SK-N-SH (cell line): Measurements from ENCODE around the gene ZBTB4.

ENCODE experiments used
- EZH2phosphoT487 ChIP-seq: fragments of 200-600 bp; sonication (generic); IDR thresholded peaks from 2 replicates; pipeline ENCODE4 v1.6.1; 2017; ENCODE audit warnings: low read depth, mixed run types, mild to moderate bottlenecking, antibody characterized with exemption, moderate library complexity, borderline replicate concordance
- RAD21 ChIP-seq: IDR thresholded peaks from 2 replicates; pipeline ENCODE4 v1.6.1; 2012; ENCODE audit warnings: mild to moderate bottlenecking, low read length
- RCOR1 ChIP-seq: fragments of 150-350 bp; IDR thresholded peaks from 2 replicates; pipeline ENCODE4 v1.6.1; 2017; ENCODE audit warnings: antibody characterized with exemption, low read length
- TCF12 ChIP-seq: IDR thresholded peaks from 2 replicates; pipeline ENCODE4 v1.4.0; 2012
- TF ChIP-seq, protein P1 (sequence below): fragments of 200-600 bp; sonication (generic); IDR thresholded peaks from 2 replicates; pipeline ENCODE4 v1.6.1; 2017; ENCODE audit warnings: antibody characterized with exemption, mild to moderate bottlenecking, moderate library complexity
- TF ChIP-seq, protein P2 (sequence below): IDR thresholded peaks from 2 replicates; pipeline ENCODE4; 2012
- TF ChIP-seq, protein P3 (sequence below): IDR thresholded peaks from 2 replicates; pipeline ENCODE4 v1.4.0; 2012; ENCODE audit warnings: low read depth, borderline replicate concordance

DNA sequence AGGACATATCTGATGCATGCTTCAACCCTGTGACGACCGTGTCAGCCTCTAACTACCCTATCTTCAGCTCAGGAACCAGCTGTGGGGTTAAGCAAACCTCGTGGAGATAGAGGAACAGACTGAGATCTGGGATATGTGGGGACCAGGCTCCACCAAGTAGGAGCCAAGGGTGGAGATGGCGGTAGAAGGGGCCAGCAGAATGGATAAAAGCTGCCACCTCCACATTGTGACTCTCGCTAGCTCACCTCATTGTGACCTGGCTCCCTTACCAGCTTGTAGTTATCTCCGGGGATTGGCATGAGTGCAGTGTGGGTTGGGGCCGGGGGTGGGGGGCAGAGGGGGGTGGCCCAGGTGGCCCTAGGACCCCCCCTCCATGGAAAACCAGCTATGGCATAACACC lies 54.1 kb downstream of the ZBTB4 start, which contains the start of gene SPEM2:
- TF ChIP-seq, protein P1, sequence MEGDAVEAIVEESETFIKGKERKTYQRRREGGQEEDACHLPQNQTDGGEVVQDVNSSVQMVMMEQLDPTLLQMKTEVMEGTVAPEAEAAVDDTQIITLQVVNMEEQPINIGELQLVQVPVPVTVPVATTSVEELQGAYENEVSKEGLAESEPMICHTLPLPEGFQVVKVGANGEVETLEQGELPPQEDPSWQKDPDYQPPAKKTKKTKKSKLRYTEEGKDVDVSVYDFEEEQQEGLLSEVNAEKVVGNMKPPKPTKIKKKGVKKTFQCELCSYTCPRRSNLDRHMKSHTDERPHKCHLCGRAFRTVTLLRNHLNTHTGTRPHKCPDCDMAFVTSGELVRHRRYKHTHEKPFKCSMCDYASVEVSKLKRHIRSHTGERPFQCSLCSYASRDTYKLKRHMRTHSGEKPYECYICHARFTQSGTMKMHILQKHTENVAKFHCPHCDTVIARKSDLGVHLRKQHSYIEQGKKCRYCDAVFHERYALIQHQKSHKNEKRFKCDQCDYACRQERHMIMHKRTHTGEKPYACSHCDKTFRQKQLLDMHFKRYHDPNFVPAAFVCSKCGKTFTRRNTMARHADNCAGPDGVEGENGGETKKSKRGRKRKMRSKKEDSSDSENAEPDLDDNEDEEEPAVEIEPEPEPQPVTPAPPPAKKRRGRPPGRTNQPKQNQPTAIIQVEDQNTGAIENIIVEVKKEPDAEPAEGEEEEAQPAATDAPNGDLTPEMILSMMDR: no peak
- TF ChIP-seq EZH2phosphoT487: no peak
- TF ChIP-seq, protein P2, sequence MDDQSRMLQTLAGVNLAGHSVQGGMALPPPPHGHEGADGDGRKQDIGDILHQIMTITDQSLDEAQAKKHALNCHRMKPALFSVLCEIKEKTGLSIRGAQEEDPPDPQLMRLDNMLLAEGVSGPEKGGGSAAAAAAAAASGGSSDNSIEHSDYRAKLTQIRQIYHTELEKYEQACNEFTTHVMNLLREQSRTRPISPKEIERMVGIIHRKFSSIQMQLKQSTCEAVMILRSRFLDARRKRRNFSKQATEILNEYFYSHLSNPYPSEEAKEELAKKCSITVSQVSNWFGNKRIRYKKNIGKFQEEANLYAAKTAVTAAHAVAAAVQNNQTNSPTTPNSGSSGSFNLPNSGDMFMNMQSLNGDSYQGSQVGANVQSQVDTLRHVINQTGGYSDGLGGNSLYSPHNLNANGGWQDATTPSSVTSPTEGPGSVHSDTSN: no peak
- TF ChIP-seq, protein P3, sequence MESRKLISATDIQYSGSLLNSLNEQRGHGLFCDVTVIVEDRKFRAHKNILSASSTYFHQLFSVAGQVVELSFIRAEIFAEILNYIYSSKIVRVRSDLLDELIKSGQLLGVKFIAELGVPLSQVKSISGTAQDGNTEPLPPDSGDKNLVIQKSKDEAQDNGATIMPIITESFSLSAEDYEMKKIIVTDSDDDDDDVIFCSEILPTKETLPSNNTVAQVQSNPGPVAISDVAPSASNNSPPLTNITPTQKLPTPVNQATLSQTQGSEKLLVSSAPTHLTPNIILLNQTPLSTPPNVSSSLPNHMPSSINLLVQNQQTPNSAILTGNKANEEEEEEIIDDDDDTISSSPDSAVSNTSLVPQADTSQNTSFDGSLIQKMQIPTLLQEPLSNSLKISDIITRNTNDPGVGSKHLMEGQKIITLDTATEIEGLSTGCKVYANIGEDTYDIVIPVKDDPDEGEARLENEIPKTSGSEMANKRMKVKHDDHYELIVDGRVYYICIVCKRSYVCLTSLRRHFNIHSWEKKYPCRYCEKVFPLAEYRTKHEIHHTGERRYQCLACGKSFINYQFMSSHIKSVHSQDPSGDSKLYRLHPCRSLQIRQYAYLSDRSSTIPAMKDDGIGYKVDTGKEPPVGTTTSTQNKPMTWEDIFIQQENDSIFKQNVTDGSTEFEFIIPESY: no peak
- TF ChIP-seq RCOR1: no peak
- no peak for TF ChIP-seq RAD21
- no peak for TF ChIP-seq TCF12
